OCI-LY3 (cell line): Measurements from ENCODE around the gene NUP85.

ENCODE experiments used
- H2AFZ ChIP-seq: fragments of 200-600, 300-600 bp; shearing (Covaris generic); 2 replicates; pipeline ENCODE4 v1.6.0; 2014; ENCODE audit warnings: antibody characterized with exemption, low read depth, low read length
- H3K27ac ChIP-seq: fragments of 200-600, 300-600 bp; sonication (generic); 2 replicates; pipeline ENCODE4 v1.5.1; 2014; ENCODE audit warnings: mild to moderate bottlenecking, low read length, moderate library complexity, mixed read lengths
- H3K27me3 ChIP-seq: fragments of 200-600, 300-600 bp; sonication (generic); 2 replicates; pipeline ENCODE4 v1.6.1; 2014; ENCODE audit warnings: low read depth, low read length, mixed read lengths
- H3K36me3 ChIP-seq: fragments of 200-600, 300-600 bp; sonication (generic); replicated peaks from 2 replicates; pipeline ENCODE3; 2014; ENCODE audit warnings: low read depth, low read length, mixed read lengths
- H3K4me1 ChIP-seq: fragments of 300-600, 200-600 bp; sonication (generic); 2 replicates; pipeline ENCODE4 v1.6.1; 2014; ENCODE audit warnings: low read length, mixed read lengths
- H3K4me2 ChIP-seq: fragments of 200-600, 300-600 bp; sonication (generic); 2 replicates; pipeline ENCODE4 v1.6.1; 2014; ENCODE audit warnings: low read length, mixed read lengths
- H3K4me3 ChIP-seq: fragments of 300-600, 200-600 bp; sonication (generic); 2 replicates; pipeline ENCODE4 v1.5.1; 2014; ENCODE audit warnings: antibody characterized with exemption, mild to moderate bottlenecking, low read length, moderate library complexity
- H3K79me2 ChIP-seq: fragments of 300-600, 200-600 bp; shearing (Covaris generic); 2 replicates; pipeline ENCODE4 v1.6.1; 2014; ENCODE audit warnings: mild to moderate bottlenecking, low read length, mixed read lengths
- H3K9ac ChIP-seq: fragments of 300-600, 200-600 bp; shearing (Covaris generic); 2 replicates; pipeline ENCODE4 v1.6.0; 2014; ENCODE audit warnings: mild to moderate bottlenecking, low read length, moderate library complexity
- H3K9me3 ChIP-seq: fragments of 200-600, 300-600 bp; shearing (Covaris generic); 2 replicates; pipeline ENCODE4 v1.6.1; 2014; ENCODE audit warnings: low read length, mixed read lengths; ENCODE audit not compliant: insufficient read depth
- H4K20me1 ChIP-seq: fragments of 200-600, 300-600 bp; sonication (generic); 2 replicates; pipeline ENCODE4 v1.6.1; 2016; ENCODE audit warnings: low read length, mixed read lengths; ENCODE audit not compliant: insufficient read depth
- CTCF ChIP-seq: fragments of 200-600, 300-600 bp; sonication (generic); IDR thresholded peaks from 2 replicates; pipeline ENCODE4 v1.5.1; 2014; ENCODE audit warnings: antibody characterized with exemption, low read length, low read depth
- EZH2phosphoT487 ChIP-seq: fragments of 200-600 bp; shearing (Covaris generic); IDR thresholded peaks from 2 replicates; pipeline ENCODE4 v1.6.1; 2018; ENCODE audit warnings: antibody characterized with exemption, mixed run types, low read depth

NUP85 gene

GRCh38 chr17:75207760-75208159 is 2.3 kb downstream of the NUP85 start:
- H3K9ac ChIP-seq: no peak overlapping the region
- H3K9me3 ChIP-seq: no peaks in the 10 kb centered on the region
- no peak overlapping the region for H2AFZ ChIP-seq
- H3K36me3 ChIP-seq: peaks cover 24% of the 10 kb centered on the region
- H4K20me1 ChIP-seq: no peaks in the 10 kb centered on the region; the same call in 1 of the 2 replicates
- H3K4me2 ChIP-seq: no peak overlapping the region
- H3K4me1 ChIP-seq: peaks cover 10% of the 10 kb centered on the region
- H3K79me2 ChIP-seq: peaks cover 58% of the 10 kb centered on the region
- H3K27me3 ChIP-seq: no peaks in the 10 kb centered on the region
- no peak overlapping the region for H3K27ac ChIP-seq
- no peak overlapping the region for H3K4me3 ChIP-seq
- TF ChIP-seq EZH2phosphoT487: no peak
- no peak for TF ChIP-seq CTCF

- Histone ChIP-seq H4K20me1 (no peaks in the 10 kb centered on the region; the same call in 1 of the 2 replicates), H3K36me3 (peaks cover 28% of the 10 kb centered on the region), H3K27ac (no peak overlapping the region), H3K4me2 (no peak overlapping the region), H3K79me2 (peaks cover 58% of the 10 kb centered on the region), H2AFZ (no peak overlapping the region), H3K27me3 (no peaks in the 10 kb centered on the region), H3K9me3 (no peaks in the 10 kb centered on the region), H3K4me3 (no peak overlapping the region), H3K9ac (no peak overlapping the region), H3K4me1 (peaks cover 10% of the 10 kb centered on the region)
- TF ChIP-seq CTCF: no peak
- no peak for TF ChIP-seq EZH2phosphoT487
These were observed 2.7 kb downstream of the NUP85 start for GRCh38 chr17:75208161-75208560.

GRCh38 chr17:75209061-75209460 is 3.6 kb downstream of the NUP85 start:
- no peaks in the 10 kb centered on the region for H3K27me3 ChIP-seq
- no peak overlapping the region for H3K4me2 ChIP-seq
- no peaks in the 10 kb centered on the region; the same call in 1 of the 2 replicates for H4K20me1 ChIP-seq
- no peak for TF ChIP-seq CTCF
- TF ChIP-seq EZH2phosphoT487: no peak
- no peak overlapping the region for H3K9ac ChIP-seq
- H3K36me3 ChIP-seq: peaks cover 30% of the 10 kb centered on the region
- no peak overlapping the region for H3K4me3 ChIP-seq
- peaks cover 9% of the 10 kb centered on the region for H3K4me1 ChIP-seq
- peaks cover 58% of the 10 kb centered on the region for H3K79me2 ChIP-seq
- no peak overlapping the region for H3K27ac ChIP-seq
- no peak overlapping the region for H2AFZ ChIP-seq
- H3K9me3 ChIP-seq: no peaks in the 10 kb centered on the region

GRCh38 chr17:75218131-75218530 is 12.7 kb downstream of the NUP85 start:
- H4K20me1 ChIP-seq: no peaks in the 10 kb centered on the region

More at GRCh38 chr17:75218131-75218530, 12.7 kb downstream of the NUP85 start:
- H3K9ac ChIP-seq: no peak overlapping the region
- no peak overlapping the region for H3K27ac ChIP-seq
- peaks cover 31% of the 10 kb centered on the region for H3K36me3 ChIP-seq
- no peaks in the 10 kb centered on the region for H3K4me1 ChIP-seq
- H3K4me3 ChIP-seq: no peak overlapping the region
- peaks cover 5% of the 10 kb centered on the region; the same call in 1 of the 2 replicates for H3K79me2 ChIP-seq
- no peaks in the 10 kb centered on the region for H3K27me3 ChIP-seq
- H2AFZ ChIP-seq: no peak overlapping the region
- no peaks in the 10 kb centered on the region for H3K9me3 ChIP-seq
- TF ChIP-seq EZH2phosphoT487 (no peak), CTCF (no peak)
- H3K4me2 ChIP-seq: no peak overlapping the region
